Measurements from ENCODE around the gene PXK.
A peak's percentile ranks its signal among the peaks of the same experiment; 100 is the strongest.
"Not testable (repeated sequence)": the region's sequence is repeated elsewhere in the genome, so short reads cannot be mapped to it uniquely, and the experiment has no call there.

Gene PXK

DNA sequence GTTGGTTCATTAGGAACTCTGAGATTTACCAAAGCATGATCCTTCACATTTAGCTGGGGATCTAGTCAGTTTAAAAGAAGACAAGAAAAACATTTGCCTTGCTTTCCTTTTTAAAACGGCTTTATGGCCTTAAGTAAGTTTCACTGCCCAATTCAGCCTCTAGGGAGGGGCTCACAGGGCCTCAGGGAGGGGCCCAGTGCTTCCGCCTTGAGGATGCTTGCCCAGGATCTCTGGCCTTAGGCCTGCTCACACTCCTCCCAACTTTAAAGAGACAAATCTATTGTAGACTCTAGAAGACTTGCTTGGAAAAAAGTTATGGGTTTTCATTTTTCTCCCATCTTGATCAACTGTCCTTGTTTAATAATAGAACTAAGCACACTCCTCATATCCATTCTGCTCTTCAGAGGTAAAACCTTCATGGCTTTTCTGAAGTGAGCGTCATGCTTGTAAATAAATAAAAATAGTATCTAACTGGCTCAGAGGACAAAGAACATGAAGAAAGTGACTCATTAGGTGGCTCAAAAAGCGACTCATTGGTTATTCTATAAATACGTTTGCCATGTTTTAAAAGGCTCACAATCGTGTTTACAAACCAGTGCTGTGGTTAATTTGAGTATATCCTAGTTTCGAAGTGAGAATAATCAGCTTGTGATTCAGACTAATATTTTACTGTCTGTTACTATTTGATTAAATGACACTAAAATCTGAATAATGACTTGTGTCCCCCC lies 87.3 kb downstream of the PXK start:
- DNase-seq (ENCODE audit: low read depth), result no peak

DNA sequence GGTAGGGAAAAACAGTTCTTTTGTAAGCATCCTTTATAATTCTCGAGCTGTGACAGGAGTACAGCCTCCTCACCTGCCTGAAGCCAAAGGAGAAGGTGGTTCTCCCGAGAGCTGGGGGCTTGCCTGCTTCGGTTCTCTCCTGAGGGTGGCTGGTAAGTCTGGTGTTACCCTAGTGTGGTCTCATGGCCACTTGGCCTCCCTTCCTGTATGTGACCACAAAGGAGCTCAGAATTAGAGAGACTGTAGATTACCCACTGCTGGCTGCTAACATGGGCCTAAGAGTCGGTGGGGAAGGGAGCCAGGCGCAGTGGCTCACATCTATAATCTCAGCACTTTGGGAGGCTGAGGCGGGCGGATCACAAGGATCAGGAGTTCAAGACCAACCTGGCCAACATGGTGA lies 88.3 kb downstream of the PXK start:
- DNase-seq (ENCODE audit: low read depth), result no peak

DNA sequence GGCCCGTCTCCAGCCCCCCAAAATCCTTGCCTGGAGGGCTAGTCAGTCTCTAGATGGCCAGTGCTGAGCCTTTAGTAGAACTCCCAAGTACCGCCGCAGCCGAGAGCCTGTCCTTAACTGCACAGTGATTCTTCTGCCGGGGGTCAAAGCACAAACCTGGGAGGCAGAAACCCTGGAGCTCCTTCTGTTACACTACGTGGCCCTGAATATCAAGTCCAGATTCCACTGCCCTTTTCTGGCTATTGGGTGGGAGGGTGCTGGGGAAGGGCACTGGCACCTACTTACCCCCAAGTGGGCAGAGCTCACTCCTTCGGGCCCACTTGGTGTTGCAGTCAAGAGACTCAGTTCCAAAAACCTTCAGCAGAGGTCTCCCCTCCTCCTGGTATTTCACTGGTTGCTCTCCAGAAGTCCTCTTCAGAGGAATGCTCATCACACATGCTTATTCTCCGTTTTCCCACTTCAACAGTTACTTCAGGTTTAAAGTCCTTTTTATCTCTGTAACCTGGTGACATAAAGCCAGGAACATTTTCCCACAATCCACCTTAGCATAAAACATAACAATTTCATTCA lies 90.1 kb downstream of the PXK start:
- no peak for DNase-seq (ENCODE audit: low read depth)

DNA sequence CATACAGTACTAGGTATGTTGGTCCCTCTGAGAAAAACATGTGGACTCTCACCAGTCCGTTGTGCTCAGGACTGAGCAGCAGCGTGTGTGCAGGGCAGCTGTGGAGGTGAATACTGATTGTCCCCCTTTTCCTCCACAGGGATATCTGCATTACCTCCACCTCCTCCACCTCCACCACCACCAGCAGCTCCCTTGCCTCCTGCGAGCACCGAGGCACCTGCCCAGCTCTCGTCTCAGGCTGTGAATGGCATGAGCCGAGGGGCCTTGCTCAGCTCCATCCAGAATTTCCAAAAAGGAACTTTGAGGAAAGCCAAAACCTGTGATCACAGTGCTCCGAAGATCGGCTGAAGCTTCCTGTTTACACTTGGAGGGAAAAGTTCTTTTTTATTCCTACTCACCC lies 91.9 kb downstream of the PXK start:
- DNase-seq (ENCODE audit: low read depth), result no peak

DNA sequence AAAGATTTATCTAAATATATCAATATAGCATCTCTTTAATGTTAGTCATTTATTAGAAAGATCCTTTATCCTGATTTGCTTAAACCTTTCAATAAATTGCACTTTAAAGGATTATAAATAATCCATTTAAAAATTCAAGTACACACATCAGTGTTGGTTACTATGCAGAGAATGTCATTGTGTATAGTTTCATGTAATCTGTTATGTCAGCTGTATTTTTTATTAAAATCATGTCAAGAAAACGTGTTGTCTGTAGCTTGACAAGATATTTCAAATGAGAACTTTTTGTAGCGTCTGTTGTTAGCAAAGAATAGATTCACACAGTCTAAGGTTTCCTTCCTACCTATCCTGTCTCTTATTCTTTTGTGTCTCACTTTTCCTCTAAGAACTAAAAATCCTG lies 93.1 kb downstream of the PXK start:
- DNase-seq (ENCODE audit: low read depth), result no peak

DNA sequence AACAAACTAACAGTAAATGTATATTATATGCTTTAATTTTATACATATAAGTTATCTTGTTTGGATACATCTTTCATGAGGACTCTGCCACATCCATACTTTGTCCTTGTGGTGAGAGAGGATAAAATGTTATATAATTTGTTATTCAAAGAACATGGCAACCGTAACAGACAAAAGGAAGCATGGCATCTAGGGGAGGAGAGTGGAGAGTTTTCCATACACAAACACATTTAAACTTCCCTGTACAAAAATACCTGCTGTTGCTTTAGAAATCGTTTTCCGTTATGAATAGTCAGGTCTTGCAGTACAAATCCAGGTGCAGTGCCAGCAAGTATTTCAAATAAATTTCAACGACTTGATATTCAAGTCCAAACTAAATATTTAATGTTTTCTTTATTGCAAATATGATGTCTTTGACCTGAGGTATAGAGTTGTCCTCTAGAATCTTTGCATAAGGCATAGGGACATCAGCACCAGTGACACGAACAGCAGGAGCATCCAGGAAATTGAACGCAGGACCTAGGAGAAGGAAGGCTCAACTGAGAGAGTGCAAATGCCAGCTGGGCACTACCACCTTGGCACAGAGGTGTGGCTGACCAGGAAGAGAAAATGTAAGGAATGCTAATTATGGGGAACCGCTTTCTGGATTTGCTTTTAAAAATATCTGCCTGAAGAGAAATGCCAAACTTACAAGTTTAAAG lies 95.1 kb downstream of the PXK start:
- DNase-seq (ENCODE audit: low read depth), result no peak

DNA sequence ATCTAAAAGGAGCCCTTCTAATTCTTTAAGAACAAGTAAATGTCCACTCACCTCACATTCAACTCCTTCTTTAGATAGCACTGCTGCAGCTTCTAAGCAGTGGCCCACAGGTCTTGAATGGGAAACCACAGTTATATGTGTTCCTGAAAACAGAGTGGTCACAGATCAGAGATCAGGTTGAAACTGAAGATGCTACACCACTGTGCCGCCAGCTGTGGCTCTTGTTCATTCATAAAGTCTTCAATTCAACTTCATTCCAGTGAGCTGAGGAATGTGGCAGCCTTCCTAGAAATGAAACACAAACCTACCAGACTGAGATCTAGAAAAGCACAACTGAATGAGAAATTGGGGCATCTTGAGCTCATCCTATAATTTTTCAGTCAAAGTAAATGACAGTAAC lies 97.0 kb downstream of the PXK start:
- DNase-seq (ENCODE audit: low read depth), result no peak

DNA sequence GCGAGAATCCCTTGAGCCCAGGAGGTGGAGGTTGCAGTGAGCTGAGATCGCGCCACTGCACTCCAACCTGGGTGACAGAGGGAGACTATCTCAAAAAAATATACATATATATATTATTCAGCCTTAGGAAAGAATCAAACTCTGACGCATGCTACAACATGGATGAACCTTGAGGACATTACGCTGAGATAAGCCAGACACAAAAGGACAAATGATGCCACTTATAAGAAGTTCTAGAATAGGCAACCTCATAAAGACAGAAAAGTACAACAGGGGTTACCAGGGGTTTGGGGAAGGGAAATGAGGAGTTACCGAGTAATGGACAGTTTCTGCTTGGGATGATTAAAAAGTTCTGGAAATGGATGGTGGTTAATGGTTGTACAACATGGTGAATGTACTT lies 100.2 kb downstream of the PXK start:
- no peak for DNase-seq (ENCODE audit: low read depth)

DNA sequence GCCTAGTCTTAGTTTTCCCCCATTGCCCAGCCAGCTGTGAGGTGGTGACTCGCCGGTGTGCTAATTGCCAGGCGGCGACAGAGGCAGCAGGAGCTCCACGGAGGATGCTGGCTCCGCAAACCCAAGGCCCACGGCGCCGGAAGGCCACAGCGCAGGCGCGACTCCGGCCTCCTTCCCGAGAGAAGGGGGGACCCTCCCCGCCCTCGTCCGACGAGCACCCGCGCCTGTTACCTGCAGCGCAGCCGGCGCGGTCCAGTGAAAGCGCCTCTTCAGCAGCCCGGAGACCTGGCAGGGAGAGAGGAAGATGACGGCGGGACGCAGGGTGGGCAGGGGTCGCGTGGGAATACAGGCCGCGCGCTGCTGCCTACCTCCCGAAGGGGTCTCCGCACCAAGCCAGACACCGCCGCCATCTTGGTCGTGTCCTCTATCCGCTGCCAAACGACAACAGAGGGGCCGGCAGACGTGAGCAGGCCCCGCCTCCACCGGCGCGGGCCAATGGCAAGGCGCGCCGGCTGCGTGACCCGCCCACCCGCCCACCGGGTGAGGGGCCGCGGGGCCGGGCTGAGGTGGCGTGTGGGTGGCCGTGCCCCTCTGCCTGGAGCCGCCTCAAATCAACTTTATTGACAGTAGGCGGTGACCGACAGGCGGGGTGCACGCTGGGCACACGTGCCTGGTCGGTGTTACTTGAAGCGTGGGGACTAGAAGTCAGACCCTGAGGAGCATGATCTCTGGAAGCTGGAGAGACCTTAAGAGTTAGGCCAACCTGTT lies 100.9 kb downstream of the PXK start, which contains the start of gene PDHB:
Gene PDHB (minus strand): TSS at position 433 of the 768 bp plus-strand sequence. CDS start 23 bp downstream, at position 410.
- peak; percentile 84 for DNase-seq (ENCODE audit: low read depth)

DNA sequence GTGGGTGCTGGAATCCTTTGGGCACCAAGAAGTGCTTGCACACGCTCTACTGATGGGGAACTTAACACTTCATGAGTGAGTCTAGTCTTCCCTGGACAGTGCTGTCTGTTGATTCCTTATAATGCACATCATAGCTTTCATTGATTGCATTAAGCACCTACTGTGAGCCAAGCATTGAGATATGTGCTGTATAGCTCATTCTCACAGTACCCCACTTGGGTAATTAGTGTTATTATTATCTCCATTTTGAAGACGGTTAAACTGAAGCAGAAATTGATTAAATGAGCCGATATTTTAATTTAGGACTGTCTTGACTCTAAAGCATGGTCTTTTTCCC lies 101.4 kb downstream of the PXK start:
- no peak for DNase-seq (ENCODE audit: low read depth)

DNA sequence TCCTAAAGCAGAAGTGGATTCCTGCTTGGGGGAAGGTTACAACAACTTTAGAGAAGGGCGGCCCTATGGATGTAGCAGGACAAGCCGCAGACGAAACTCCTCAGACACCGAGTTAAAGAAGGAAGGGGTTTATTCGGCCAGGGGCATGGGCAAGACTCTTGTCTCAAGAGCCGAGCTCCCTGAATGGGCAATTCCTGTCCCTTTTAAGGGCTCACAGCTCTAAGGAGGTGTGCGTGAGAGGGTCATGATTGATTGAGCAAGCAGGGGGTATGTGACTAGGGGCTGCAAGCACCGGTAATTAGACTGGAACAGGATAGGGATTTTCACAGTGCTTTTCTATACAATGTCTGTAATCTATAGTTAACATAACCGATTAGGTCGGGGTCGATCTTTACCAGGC lies 101.8 kb downstream of the PXK start:
- DNase-seq (ENCODE audit: low read depth), result no peak

DNA sequence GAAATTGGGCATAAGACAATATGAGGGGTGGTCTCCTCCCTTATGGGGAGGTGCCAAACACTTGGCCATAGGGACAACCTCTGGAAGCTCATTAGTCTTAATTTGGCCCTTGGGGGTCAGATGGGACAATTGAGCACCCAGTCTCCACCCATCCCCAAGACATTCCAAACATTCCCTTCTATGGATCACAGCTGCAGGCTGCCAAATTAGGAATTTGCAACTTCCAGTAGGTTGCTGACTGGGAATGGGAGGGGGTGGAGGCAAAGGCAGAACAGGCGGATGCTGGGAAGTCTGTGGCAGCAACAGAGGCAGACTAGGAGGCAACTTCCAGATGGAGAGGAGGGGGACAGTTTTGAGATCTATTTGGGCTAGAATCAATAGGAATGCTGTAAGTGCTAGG lies 102.3 kb downstream of the PXK start:
- no peak for DNase-seq (ENCODE audit: low read depth)

DNA sequence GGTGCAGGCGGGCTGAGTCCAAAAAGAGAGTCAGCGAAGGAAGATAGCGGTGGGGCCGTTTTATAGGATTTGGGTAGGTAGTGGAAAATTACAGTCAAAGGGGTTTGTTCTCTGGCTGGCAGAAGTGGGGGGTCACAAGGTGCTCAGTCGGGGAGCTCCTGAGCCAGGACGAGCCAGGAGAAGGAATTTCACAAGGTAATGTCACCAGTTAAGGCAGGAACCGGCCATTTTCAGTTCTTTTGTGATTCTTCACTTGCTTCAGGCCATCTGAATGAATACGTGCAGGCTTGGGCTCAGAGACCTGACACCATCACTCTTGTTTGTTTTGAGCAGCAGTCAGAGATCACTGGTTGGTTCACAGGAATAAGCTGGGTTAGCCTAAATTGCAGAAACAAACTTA lies 104.6 kb downstream of the PXK start:
- DNase-seq (ENCODE audit: low read depth), result not testable (repeated sequence)

DNA sequence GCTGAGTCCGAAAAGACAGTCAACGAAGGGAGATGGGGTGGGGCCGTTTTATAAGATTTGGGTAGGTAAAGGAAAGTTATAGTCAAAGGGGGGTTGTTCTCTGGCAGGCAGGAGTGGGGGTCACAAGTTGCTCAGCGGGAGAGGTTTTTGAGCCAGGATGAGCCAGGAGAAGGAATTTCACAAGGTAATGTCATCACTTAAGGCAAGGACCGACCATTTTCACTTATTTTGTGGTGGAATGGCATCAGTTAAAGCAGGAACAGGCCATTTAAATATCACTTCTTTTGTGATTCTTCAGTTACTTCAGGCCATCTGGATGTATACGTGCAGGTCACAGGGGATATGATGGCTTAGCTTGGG lies 108.3 kb downstream of the PXK start:
- DNase-seq (ENCODE audit: low read depth), result not testable (repeated sequence)

DNA sequence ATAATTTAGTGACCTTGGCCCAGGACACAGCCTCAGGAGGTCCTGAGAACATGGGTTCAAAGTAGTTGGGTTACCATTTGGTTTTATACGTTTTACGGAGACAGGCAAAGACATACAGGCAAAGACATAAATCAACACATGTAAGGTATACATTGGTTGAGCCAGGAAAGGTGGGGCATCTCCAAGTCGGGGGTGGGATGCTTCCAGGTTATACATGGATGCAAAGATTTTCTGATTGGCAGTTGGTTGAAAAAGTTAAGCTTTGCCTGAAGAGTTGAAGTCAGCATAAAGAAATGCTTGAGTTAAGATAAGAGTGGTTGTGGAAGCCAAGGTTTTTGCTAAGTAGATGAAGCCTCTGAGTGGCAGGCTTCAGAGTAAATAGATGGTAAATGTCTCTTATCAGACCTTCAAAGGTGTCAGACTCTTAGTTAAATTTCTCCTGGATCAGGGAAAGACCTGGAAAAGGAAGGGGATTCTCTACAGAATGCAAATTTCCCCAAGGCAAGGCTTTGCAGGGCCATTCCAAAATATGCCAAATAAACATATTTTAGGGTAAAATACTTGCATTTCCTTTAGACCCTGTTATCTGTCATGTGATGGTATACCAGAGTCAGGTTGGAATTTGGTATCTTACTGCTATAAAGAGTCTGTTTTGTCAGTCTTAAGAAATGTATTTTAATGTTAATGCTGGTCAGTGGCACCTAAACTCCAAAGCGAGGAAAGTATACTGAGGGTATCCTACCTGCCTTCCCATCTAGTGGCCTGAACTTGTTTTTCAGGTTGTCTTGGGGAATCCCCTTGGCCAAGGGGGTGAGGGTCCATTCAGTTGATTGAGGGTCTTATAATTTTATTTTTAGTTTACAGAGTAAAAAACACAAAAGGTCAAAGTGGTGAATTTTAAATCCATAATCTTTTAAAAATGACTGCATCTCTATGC lies 109.1 kb downstream of the PXK start:
- DNase-seq (ENCODE audit: low read depth), result no peak

DNA sequence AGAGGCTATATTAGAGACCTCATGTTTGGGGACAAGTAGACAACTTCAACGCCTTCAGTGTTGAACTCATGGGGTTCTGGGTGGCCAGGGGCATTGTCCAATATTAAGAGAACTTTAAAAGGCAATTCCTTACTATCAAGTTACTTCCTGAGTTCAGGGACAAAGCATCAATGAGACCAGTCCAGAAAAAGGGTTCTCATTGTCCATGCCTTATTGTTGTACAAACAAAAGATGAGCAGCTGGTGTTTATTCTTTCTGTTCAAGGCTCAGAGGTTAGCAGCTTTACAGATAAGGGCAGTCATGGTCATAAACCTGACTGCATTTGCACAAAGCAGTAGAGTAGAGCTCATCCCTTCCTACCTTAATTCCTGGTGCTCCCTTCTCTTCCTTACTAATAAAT lies 119.5 kb downstream of the PXK start:
- no peak for DNase-seq (ENCODE audit: low read depth)

DNA sequence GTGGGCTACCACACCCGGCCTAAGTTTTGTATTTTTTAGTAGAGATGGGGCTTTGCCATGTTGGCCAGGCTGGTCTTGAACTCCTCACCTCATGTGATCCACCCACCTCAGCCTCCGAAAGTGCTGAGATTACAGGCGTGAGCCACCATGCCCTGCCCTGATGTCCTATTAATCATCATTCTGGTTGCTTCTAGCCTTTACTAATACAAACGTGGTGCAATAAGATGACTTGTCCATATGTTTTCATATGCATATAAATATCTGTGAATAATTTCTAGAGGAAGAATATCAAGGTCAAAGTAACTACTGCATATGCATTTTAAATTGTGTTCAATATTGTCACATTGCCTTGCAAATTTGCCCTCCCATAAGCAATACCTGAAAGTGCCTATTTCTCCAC lies 126.5 kb downstream of the PXK start:
- no peak for DNase-seq (ENCODE audit: low read depth)

DNA sequence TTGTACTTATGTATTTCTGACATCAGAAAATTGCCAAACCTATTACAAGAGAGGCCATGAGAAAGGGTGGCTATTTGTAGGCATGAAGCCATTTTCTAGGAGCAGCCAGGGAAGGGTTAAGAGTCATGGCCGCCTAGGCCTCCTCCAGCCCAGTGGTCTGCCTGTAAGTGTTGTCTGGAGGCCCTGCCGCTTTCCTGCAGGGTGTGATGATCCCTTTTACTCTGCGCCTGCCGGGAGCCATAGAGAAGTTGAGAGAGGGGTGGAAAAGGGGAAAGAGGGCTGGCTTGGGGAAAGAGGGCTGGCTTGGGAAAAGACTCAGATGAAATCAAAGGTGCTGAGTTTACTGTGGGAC lies 130.1 kb downstream of the PXK start:
- DNase-seq (ENCODE audit: low read depth), result no peak

DNA sequence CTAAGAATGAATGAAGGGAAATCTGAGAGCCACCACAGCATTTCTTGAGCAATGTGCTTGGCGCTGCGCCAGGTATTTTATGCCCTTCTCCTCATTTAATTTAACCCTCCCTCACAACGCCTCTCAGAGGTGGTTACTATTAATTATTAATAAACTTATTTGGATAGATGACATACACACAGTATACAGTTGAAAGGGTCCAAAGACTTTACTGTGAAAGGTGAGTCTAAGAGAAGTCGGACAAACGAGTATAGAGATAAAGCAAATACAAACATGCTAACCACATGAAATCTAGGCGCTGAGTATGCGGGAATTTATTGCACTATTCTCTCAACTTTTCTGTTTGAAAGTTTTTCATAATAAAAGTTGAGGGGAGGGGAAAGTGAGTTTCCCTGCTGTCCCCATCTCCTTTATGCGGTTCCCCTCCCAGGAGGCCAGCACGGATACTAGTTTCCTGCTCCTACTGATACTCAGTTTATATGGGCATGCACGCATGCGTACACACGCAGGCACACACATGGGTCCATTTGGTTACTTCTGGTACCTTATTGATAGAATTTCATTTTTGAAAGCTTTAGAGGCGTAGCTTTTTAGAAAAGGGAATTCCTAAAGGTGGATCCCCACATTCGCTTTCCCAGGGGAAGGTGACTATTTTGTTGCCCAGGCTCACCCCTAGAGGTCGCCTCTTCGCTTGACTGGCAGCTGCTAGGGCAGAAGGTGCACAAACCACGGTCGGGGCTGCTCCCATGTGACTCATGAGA lies 130.7 kb downstream of the PXK start:
- peak; percentile 67 for DNase-seq (ENCODE audit: low read depth)

DNA sequence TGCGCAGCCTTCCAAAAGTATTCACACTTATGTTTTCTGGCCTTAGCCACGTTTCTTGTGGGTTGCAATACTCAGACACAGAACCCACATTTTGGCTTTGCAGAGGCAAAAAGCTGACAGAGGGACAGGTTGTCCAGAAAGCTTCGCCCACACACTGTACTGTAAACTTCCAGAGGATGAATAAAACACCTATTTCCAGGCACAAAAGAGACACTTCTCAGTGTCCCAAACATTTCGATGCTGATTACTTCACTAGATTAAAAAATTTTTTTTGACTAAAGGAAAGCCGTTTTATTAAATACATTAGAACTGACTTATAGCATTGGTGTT lies 131.2 kb downstream of the PXK start:
- no peak for DNase-seq (ENCODE audit: low read depth)

DNA sequence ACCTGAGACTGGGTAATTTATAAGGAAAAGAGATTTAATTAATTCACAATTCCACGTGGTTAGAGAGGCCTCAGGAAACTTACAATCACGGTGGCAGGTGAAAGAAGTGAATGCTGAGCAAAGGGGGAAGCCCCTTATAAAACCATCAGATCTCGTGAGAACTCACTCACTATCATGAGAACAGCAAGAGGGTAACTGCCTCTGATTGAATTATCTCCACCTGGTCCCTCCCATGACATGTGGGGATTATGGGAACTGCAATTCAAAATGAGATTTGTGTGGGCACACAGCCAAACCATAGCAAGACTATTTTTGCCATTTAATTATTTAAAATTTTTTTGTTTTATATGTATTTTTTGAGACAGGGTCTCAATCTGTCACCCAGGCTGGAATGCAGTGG lies 132.2 kb downstream of the PXK start:
- no peak for DNase-seq (ENCODE audit: low read depth)
